Neural cell (in vitro differentiated cells): ENCODE results near the gene ZDHHC12.

Experiments used
- CTCF ChIP-seq: fragments of 450-650 bp; IDR thresholded peaks from 2 replicates; pipeline ENCODE4 v1.5.1; 2014; ENCODE audit warnings: antibody characterized with exemption, mild to moderate bottlenecking, moderate library complexity; ENCODE audit not compliant: poor library complexity, severe bottlenecking
- EZH2 ChIP-seq: fragments of 200-600, 300-800 bp; shearing (Covaris generic), sonication (generic); IDR thresholded peaks from 2 replicates; pipeline ENCODE4 v1.6.1; 2014; ENCODE audit warnings: antibody characterized with exemption, low read length, borderline replicate concordance, mild to moderate bottlenecking; ENCODE audit not compliant: insufficient read depth, poor library complexity, severe bottlenecking
- POLR2AphosphoS5 ChIP-seq: IDR thresholded peaks from 2 replicates; pipeline ENCODE4 v1.6.1; 2012
- RAD21 ChIP-seq: fragments of 450-650 bp; conservative IDR thresholded peaks from 2 replicates; pipeline ENCODE4 v1.6.1; 2014; ENCODE audit warnings: antibody characterized with exemption, mild to moderate bottlenecking, moderate library complexity

- TF ChIP-seq POLR2AphosphoS5, result no peak
- no peak for TF ChIP-seq CTCF
- TF ChIP-seq RAD21, result no peak
- no peak for TF ChIP-seq EZH2
These were observed 8.5 kb downstream of the ZDHHC12 start for GRCh38 chr9:128715436-128715750.
